Mesenchymal stem cell (in vitro differentiated cells and primary cell): ENCODE measurements around the gene CHMP3.

Source experiments
- DNase-seq: peaks from one replicate; pipeline ENCODE4 v3.0.0-alpha.2; 2013
- H2AFZ ChIP-seq: one replicate; pipeline ENCODE4 v1.6.1; 2013; ENCODE audit warnings: low read depth, mild to moderate bottlenecking, control low read depth, inconsistent platforms, low read length, moderate library complexity
- H2AK5ac ChIP-seq: 2 replicates; pipeline ENCODE4 v1.6.1; 2013; ENCODE audit warnings: low read length, moderate library complexity, mild to moderate bottlenecking, inconsistent platforms; ENCODE audit not compliant: severe bottlenecking
- H2BK120ac ChIP-seq: one replicate; pipeline ENCODE4 v1.6.1; 2013; ENCODE audit warnings: low read depth, mild to moderate bottlenecking, inconsistent platforms, low read length, moderate library complexity
- H2BK12ac ChIP-seq, 2 experiments: one replicate each; pipeline ENCODE4 v1.6.1; 2013; ENCODE audit warnings: inconsistent platforms in 2 of 2, low read length in 2 of 2, mild to moderate bottlenecking in 2 of 2, moderate library complexity in 2 of 2, control low read depth in 1 of 2
- H2BK15ac ChIP-seq: one replicate; pipeline ENCODE4 v1.6.1; 2013; ENCODE audit warnings: mild to moderate bottlenecking, low read depth, inconsistent platforms; ENCODE audit not compliant: poor library complexity, severe bottlenecking
- H2BK5ac ChIP-seq: 2 replicates; pipeline ENCODE4 v1.6.1; 2013; ENCODE audit warnings: low read depth, mild to moderate bottlenecking, low read length, control low read depth, inconsistent platforms; ENCODE audit not compliant: poor library complexity, severe bottlenecking
- H3K14ac ChIP-seq, 2 experiments: one replicate each; pipeline ENCODE4 v1.6.1; 2013; ENCODE audit warnings: inconsistent platforms in 2 of 2, low read length in 2 of 2, control low read depth in 1 of 2, mild to moderate bottlenecking in 1 of 2, moderate library complexity in 1 of 2
- H3K18ac ChIP-seq, 2 experiments: one replicate each; pipeline ENCODE4 v1.6.1; 2013; ENCODE audit warnings: inconsistent platforms in 2 of 2, low read length in 2 of 2, control low read depth in 1 of 2, low read depth in 1 of 2, mild to moderate bottlenecking in 1 of 2
- H3K23ac ChIP-seq, 2 experiments: one replicate each; pipeline ENCODE4 v1.6.1; 2013; ENCODE audit warnings: inconsistent platforms in 2 of 2, low read length in 2 of 2, mild to moderate bottlenecking in 2 of 2, moderate library complexity in 2 of 2, control low read depth in 1 of 2
- H3K27ac ChIP-seq: 2 replicates; pipeline ENCODE4 v1.5.1; 2013; ENCODE audit warnings: mild to moderate bottlenecking, moderate library complexity, low read length, control low read depth, inconsistent platforms; ENCODE audit not compliant: poor library complexity, severe bottlenecking
- H3K27me3 ChIP-seq, 2 experiments: 2 replicates each; pipeline versions ENCODE4 v1.6.1 to v1.7.0; 2013; ENCODE audit warnings: low read length in 2 of 2, mild to moderate bottlenecking in 2 of 2, moderate library complexity in 2 of 2, control low read depth in 1 of 2, inconsistent platforms in 1 of 2; ENCODE audit not compliant: control insufficient read depth in 1 of 2, insufficient read depth in 1 of 2
- H3K36me3 ChIP-seq, 2 experiments: 2 replicates each; pipeline versions ENCODE4 v1.6.1 to v1.7.0; 2013; ENCODE audit warnings: low read length in 2 of 2, control low read depth in 1 of 2, inconsistent platforms in 1 of 2, low read depth in 1 of 2, mild to moderate bottlenecking in 1 of 2; ENCODE audit not compliant: insufficient read depth in 2 of 2, control insufficient read depth in 1 of 2
- H3K4ac ChIP-seq, 2 experiments: one replicate each; pipeline ENCODE4 v1.6.1; 2013; ENCODE audit warnings: inconsistent platforms in 2 of 2, low read length in 2 of 2, mild to moderate bottlenecking in 2 of 2, moderate library complexity in 2 of 2, control low read depth in 1 of 2, low read depth in 1 of 2
- H3K4me1 ChIP-seq: 2 replicates; pipeline ENCODE4 v1.6.1; 2013; ENCODE audit warnings: low read depth, low read length, control low read depth; ENCODE audit not compliant: control insufficient read depth, insufficient read depth
- H3K4me2 ChIP-seq: 2 replicates; pipeline ENCODE4 v1.6.1; 2013; ENCODE audit warnings: low read length, mild to moderate bottlenecking, inconsistent platforms; ENCODE audit not compliant: poor library complexity, severe bottlenecking
- H3K4me3 ChIP-seq, 2 experiments: 2 replicates each; pipeline versions ENCODE4 v1.5.1 to v1.7.0; 2013; ENCODE audit warnings: low read length in 2 of 2, mild to moderate bottlenecking in 2 of 2, control low read depth in 1 of 2, low read depth in 1 of 2; ENCODE audit not compliant: insufficient read depth in 1 of 2
- H3K79me1 ChIP-seq: replicated peaks from 2 replicates; pipeline ENCODE4 v1.6.1; 2013; ENCODE audit warnings: mild to moderate bottlenecking, control low read depth, low read length, inconsistent platforms; ENCODE audit not compliant: poor library complexity, severe bottlenecking
- H3K9ac ChIP-seq: 2 replicates; pipeline ENCODE4 v1.7.0; 2013; ENCODE audit warnings: mild to moderate bottlenecking, low read length, moderate library complexity
- H3K9me3 ChIP-seq: 2 replicates; pipeline ENCODE4 v1.7.0; 2013; ENCODE audit warnings: mild to moderate bottlenecking, low read length; ENCODE audit not compliant: control insufficient read depth
- H4K8ac ChIP-seq: one replicate; pipeline ENCODE4 v1.6.1; 2013; ENCODE audit warnings: inconsistent platforms, mild to moderate bottlenecking, low read length, moderate library complexity
- H4K91ac ChIP-seq: one replicate; pipeline ENCODE4 v1.6.1; 2013; ENCODE audit warnings: mild to moderate bottlenecking, low read length, inconsistent platforms
- WGBS: methylation state at CpG from one replicate; pipeline ENCODE4 v1.1.7; 2013; ENCODE audit warnings: mixed read lengths; 5-methylcytosine and 5-hydroxymethylcytosine counted together

Gene CHMP3

DNA sequence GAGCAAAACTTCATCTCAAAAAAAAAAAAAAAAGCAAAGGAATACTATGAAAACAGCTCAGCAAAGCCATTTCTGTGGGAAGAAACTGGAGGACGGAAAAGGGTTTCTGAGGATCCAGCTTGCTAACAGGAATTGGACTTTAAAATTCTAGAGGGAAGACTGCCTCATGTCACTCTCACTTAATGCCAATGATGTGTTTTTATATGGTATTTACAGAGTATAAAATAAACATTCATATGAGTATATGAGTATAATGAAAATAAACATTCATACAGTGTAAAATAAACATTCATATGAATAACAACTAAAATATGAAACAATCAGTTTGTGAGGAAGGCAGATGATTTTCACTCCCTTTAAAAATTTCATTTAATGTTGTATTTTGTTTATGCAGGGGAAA lies 43.9 kb downstream of the CHMP3 start:
- H2AFZ ChIP-seq = no peak overlapping the region
- H2BK12ac ChIP-seq = no peak overlapping the region
- no peak overlapping the region for H3K4me3 ChIP-seq
- no peak overlapping the region for H3K4ac ChIP-seq
- H3K27me3 ChIP-seq = no peaks in the 10 kb centered on the region
- no peak overlapping the region for H3K14ac ChIP-seq
- H2BK5ac ChIP-seq = no peak overlapping the region
- H4K91ac ChIP-seq = no peak overlapping the region
- H2BK15ac ChIP-seq = no peak overlapping the region
- no peaks in the 10 kb centered on the region for H3K4me1 ChIP-seq
- H2BK120ac ChIP-seq = no peak overlapping the region
- H3K79me1 ChIP-seq = peaks cover 11% of the 10 kb centered on the region
- WGBS = 100% methylated on average over 1 of the region's 1 CpG
- H3K9ac ChIP-seq = no peak overlapping the region
- peaks cover 7% of the 10 kb centered on the region for H3K9me3 ChIP-seq
- no peak for DNase-seq
- H3K36me3 ChIP-seq = peaks cover 0 to 10% of the 10 kb centered on the region in 2 experiments
- H3K23ac ChIP-seq = no peak overlapping the region
- H3K4me2 ChIP-seq = no peak overlapping the region
- H3K18ac ChIP-seq = no peak overlapping the region
- H2AK5ac ChIP-seq = no peak overlapping the region
- H4K8ac ChIP-seq = no peak overlapping the region
- H3K27ac ChIP-seq = no peak overlapping the region

DNA sequence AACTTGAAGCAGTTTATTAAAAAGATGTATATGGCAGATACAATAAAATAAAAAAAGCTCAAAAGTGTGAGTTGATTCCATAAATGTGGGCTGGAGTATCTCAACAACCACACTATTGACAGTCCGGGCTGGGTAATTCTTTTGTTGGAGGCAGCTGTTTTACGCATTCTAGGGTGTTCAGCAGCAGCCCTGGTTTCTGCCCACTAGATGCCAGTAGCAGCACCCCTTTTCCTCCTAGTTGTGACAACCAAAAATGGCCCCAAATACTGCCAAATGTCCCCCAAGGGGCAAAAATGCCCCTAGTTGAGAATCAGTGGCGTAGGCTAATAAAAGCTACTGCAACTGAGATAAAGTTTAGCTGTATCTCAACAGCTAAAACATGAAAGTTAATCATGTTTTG lies 44.8 kb downstream of the CHMP3 start:
- H4K8ac ChIP-seq = no peak overlapping the region
- no peak overlapping the region for H2AK5ac ChIP-seq
- no peak overlapping the region for H4K91ac ChIP-seq
- H3K4ac ChIP-seq = no peak overlapping the region
- peaks cover 7% of the 10 kb centered on the region for H3K9me3 ChIP-seq
- no peak overlapping the region for H2BK5ac ChIP-seq
- no peaks in the 10 kb centered on the region for H3K4me1 ChIP-seq
- no peak overlapping the region for H3K4me2 ChIP-seq
- no peak overlapping the region for H2BK15ac ChIP-seq
- H3K27me3 ChIP-seq = no peaks in the 10 kb centered on the region
- no peak overlapping the region for H3K14ac ChIP-seq
- peak; percentile 14 for DNase-seq
- H3K18ac ChIP-seq = no peak overlapping the region
- no peak overlapping the region for H2BK120ac ChIP-seq
- H2BK12ac ChIP-seq = no peak overlapping the region
- H3K79me1 ChIP-seq = peaks cover 17% of the 10 kb centered on the region
- H3K27ac ChIP-seq = no peak overlapping the region
- WGBS = 92% methylated on average over 3 of the region's 3 CpGs
- no peak overlapping the region for H3K4me3 ChIP-seq
- no peak overlapping the region for H3K23ac ChIP-seq
- no peak overlapping the region for H2AFZ ChIP-seq
- no peak overlapping the region for H3K9ac ChIP-seq
- H3K36me3 ChIP-seq = peaks cover 0 to 10% of the 10 kb centered on the region in 2 experiments

DNA sequence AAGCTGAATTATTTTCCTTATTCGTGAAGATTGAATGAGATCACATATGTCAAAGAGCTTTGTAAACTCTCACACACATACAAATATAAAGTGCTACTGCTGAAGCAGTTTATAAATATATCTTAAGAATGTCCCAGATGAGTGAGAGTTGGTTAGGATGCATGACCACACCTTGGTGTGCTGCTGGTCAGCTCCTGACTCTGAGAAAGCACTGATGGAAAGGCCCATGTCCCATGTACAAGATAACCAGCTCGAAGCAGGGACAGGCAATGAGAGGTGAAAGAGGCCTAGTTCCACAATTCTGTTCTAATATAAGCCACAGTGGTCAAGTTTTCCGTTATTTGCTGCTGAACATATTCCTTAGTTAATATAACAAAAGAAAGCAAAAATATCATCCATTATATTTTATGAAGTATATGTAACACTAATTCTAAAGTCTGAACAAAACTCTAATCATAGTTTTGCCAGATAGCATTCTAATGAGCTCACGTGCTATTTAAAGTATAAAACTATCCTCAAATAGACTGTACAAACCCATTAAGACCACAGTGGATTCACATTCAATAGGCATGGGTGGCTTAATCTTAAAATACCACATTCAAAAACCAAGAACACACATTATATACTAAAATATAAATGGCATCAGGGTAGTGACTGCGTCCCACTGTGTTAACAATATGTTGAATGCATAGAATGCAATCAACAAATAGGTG lies 49.1 kb downstream of the CHMP3 start:
- H3K4me2 ChIP-seq = no peak overlapping the region
- no peak overlapping the region for H3K23ac ChIP-seq
- peaks cover 5 to 13% of the 10 kb centered on the region in 2 experiments for H3K36me3 ChIP-seq
- H3K79me1 ChIP-seq = peaks cover 19% of the 10 kb centered on the region
- DNase-seq = no peak
- no peak overlapping the region for H2BK12ac ChIP-seq
- H2AFZ ChIP-seq = no peak overlapping the region
- H2BK5ac ChIP-seq = no peak overlapping the region
- H3K14ac ChIP-seq = no peak overlapping the region
- no peak overlapping the region for H3K27ac ChIP-seq
- 100% methylated on average over 2 of the region's 5 CpGs for WGBS
- H3K9me3 ChIP-seq = no peaks in the 10 kb centered on the region
- H4K91ac ChIP-seq = no peak overlapping the region
- no peak overlapping the region for H3K9ac ChIP-seq
- H3K4me3 ChIP-seq = no peak overlapping the region
- H2AK5ac ChIP-seq = no peak overlapping the region
- H4K8ac ChIP-seq = no peak overlapping the region
- no peak overlapping the region for H2BK120ac ChIP-seq
- H2BK15ac ChIP-seq = no peak overlapping the region
- no peaks in the 10 kb centered on the region for H3K27me3 ChIP-seq
- no peaks in the 10 kb centered on the region for H3K4me1 ChIP-seq
- H3K4ac ChIP-seq = no peak overlapping the region
- no peak overlapping the region for H3K18ac ChIP-seq

DNA sequence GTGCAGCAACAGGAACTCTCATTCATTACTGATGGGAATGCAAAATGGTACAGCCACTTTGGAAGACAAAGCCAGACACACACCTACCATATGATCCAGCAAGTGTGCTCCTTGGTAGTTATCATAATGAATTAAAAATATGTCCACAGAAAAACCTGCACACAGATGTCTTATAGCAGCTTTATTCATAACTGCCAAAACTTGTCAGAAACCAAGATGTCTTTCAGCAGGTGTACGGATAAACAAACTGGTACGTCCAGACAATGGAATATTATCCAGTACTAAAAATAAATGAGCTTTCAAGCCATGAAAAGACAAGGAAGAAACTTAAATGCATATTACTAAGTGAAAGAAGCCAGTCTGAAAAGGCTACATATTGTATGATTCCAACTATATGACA lies 50.4 kb downstream of the CHMP3 start:
- Histone ChIP-seq H2BK5ac (no peak overlapping the region), H3K9ac (no peak overlapping the region), H3K4me3 (no peak overlapping the region), H3K4me1 (no peaks in the 10 kb centered on the region), H2BK12ac (no peak overlapping the region), H4K8ac (no peak overlapping the region), H3K27ac (no peak overlapping the region), H3K36me3 (peaks cover 9 to 25% of the 10 kb centered on the region in 2 experiments), H4K91ac (no peak overlapping the region), H2AFZ (no peak overlapping the region), H3K79me1 (peaks cover 21% of the 10 kb centered on the region), H3K14ac (no peak overlapping the region), H2BK15ac (no peak overlapping the region), H3K23ac (no peak overlapping the region), H3K27me3 (no peaks in the 10 kb centered on the region), H3K9me3 (no peaks in the 10 kb centered on the region), H2BK120ac (no peak overlapping the region), H3K18ac (no peak overlapping the region), H3K4me2 (no peak overlapping the region), H2AK5ac (no peak overlapping the region), H3K4ac (no peak overlapping the region)
- 100% methylated on average over 1 of the region's 2 CpGs for WGBS
- no peak for DNase-seq
